Fibroblast of skin of abdomen (primary cell): ENCODE results near the gene IFT27. TPM values are rescaled to one million over a fixed set of nuclear protein-coding genes. Genes with fewer than 3 reads are reported as not detected.

Source experiments
- DNase-seq: peaks from one replicate; pipeline ENCODE4 v3.0.0-alpha.2; 2013
- polyA plus RNA-seq, 2 experiments: library from polyadenylated mRNA; unstranded; fragments of 120-200 nt; gene quantifications; one replicate each; pipeline ENCODE4 v1.2.1, GENCODE V29; 2013; ENCODE audit not compliant: insufficient read length in 2 of 2

The IFT27 gene, protein sequence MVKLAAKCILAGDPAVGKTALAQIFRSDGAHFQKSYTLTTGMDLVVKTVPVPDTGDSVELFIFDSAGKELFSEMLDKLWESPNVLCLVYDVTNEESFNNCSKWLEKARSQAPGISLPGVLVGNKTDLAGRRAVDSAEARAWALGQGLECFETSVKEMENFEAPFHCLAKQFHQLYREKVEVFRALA
- 31.5 TPM for polyA plus RNA-seq (2013, experiment 1 of 2; ENCODE audit: insufficient read length)
- polyA plus RNA-seq (2013, experiment 2 of 2; ENCODE audit: insufficient read length) = 26.9 TPM

DNA sequence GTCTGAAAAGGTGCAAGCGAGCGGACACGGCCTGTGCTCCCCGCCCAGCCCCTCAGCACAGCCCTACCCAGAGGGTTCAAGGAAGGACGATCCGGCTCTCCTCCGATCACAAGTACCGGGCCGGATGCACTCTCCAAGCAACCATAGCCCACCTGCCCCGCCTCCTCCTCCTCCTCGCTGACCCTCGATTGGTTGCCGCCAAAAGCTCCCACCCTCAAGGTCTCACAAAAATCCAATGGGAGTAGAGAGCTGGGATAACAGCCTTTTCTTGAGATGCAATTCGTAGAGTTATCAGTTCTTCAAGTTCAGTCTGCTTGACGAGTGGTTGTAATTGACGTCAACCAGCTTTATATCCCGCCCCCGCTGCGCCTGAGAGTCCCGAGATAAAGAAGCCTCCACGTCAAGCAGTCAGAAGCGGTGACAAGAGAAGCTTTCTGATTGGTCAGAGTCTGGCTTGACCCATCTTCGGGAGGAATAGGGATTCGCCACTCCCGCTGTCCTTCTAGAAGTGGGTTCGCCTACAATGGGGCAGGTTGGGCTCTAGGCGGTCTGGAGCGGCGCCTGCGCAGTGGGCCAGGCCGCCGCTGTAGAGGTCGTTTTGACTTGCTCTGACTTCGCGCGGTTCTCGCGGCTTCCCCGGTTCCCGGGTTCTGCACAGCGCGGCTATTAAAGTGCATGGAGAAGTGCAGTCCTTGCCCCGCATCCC, at the start of gene IFT27:
IFT27 (minus strand) TSS at position 156 of the 706 bp plus-strand sequence. CDS start 412 bp downstream, outside the sequence.
- DNase-seq = peak; percentile 100

DNA sequence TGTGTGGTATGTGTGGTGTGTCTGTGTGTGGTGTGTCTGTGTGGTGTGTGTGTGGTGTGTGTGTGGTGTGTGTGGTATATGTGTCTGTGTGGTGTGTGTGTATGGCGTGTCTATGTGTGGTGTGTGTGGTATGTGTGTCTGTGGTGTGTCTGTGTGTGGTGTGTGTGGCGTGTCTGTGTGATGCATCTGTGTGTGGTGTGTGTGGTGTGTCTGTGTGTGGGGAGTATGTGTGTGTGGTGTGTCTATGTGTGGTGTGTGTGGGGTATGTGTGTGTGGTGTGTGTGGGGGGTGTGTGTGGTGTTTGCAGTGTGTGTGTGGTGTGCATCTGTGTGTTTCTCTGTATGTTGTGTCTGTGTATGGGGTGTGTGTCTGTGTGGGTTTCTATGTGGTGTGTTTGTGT, 48.7 kb upstream of the IFT27 start:
- DNase-seq = no peak

DNA sequence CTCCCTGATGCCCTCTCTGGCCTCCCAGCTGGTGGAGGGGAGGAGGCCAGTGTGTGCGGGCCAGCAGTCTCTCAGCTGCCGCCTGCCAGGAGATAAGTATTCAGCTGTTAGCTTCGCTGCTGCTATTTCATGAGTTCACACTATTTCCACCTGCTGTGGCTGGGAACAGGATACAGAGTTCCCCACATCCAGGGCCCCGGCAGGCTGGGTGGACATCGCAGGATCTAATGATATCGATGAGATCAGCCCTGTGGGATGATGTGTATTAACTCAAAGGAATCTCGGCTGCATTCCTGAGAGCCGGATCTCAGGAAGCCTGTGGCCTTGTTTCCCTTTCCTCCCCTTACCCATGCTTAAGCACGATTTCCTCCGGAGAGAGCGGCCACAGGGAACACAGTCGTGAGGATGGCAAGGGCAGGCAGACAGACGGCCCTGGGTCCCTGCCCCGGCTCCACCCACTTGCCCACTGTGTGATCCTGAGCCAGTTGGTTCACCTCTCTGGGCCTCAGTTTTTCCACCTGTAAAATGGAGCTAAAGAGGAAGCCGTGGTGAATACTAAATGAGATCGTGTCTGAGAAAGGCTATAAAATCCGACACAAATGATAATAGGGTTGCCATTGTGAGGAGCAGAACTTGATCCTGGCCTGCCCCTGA, 47.4 kb upstream of the IFT27 start:
- DNase-seq = no peak

DNA sequence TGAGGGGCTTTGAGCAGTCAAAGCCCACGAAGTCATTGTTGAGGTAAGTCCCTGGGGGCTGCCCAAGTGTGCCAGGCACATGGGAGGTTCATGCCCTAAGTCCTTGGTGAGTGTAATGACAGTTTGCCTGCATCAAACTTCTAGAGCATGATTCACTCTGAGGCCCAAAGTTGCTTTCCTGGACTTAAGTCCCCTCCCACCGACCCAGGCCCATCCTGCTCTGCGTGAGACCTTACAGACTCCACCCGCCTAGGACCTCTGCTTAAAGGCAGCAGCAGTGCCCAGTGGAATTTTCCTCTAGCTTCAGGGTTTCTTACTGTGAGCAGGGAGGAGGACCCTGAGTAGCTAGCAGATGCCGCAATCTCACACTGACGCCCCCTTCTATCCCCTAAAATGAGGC, 46.7 kb upstream of the IFT27 start:
- DNase-seq = no peak

DNA sequence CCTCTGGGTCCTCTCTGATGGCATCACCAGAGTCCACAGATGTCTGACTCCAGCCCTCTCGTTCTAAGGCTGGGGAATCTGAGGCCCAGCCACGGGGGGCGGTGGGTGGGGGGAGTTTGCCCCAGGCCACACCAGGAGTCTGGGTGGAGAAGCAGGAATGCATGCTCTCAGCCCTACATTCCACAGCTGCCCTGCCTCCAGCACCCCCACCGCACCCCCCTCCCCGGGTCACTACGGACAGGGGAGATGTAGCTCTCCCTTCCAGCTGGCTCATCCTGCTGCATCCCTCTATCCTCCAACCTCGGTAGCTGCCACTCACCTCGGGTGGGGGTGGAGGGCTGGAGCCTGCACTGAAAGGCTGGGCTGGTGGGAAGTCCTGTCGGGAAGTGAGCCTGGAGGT, 43.2 kb upstream of the IFT27 start:
- no peak for DNase-seq

DNA sequence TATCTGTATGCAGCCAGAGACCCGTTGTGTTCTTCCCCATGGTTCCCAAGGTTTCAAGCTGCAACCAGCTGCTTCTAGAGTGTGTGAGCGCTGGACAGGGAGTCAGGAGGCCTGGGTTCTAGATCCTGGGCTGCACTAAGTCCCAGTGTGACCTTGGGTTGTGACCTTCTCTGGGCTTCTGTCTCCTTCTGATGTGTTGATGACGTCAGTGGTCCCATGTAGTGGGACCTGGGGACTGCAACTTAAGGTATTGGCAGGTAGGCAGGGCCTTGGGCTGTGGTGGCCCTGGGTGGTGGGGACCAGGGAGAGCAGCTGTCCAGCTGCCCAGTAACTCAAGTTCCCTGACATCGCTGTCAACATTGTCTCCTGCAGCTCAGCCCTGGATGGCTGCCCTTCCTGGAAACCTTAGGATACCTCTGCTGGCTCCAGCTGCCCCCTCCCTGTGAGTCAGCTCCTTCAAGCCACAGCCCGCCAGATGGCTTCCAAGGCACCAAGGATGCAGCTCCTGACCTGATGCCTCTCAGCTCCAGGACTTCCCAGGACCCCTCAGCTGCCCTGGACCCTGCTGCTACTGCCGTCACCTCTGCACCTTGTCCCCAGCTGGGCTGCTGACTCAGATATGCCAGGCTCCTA, 42.2 kb upstream of the IFT27 start:
- no peak for DNase-seq

DNA sequence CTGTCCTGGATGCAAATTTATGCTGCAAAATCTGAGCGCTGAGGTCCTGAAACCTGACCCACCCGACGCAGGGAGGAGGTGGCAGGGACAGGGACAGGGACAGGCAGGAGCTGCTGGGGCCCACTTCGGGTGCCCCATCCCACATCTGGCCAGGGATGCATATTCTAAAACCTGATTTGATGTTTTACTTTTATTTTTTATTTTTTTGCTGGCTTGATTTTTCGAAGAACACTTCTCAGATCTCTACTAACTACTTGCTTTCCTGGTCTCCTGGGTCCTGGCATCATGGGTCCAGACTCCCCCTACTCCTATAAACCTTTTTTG, 41.6 kb upstream of the IFT27 start:
- no peak for DNase-seq

DNA sequence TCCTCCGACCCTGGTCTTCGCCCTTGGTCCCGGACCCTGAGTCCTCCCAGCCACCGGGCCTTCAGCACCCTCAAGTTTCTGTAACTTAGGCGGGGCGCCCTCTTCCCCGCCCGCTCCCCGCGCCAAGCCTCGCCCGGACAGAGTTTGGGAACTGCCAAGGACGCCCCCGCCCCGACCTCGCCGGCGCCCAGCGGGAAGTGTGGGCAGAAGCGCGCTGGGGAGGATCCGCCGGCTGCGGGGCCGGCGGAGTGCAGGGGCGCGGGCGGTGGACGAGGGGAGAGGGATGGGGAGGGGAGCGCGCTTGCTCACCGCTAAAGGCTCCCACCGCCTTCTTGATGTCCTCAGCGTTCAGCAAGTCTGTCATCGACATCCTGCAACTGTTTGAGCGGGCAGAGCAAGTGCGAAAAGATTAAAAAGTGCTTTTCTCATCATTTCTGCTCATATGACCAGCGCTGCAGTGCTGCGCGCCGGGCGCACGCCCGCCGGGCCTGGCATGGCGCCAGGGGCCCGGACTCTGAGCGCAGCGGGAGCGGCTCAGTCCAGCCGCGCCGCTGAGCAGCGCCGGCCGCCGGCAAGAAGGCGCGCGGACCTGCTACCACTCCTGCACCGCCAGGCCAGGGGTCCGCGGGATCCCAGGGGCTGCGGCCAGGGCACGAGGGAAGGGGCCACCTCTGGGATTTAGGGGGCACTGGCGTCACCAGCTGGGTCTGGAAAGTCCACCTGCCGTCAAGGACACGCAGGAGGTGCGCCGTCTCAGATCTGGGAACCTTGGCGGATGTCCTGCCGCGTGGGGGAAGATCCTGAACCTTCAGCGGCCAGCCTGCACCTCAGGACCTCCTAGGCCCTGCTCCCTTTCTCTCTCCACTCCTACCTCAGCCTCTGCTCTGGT, 41.0 kb upstream of the IFT27 start, which contains the start of gene PVALB:
PVALB (minus strand) TSS at position 400 of the 889 bp plus-strand sequence; CDS start at position 370, 30 bp downstream.
- no peak for DNase-seq

DNA sequence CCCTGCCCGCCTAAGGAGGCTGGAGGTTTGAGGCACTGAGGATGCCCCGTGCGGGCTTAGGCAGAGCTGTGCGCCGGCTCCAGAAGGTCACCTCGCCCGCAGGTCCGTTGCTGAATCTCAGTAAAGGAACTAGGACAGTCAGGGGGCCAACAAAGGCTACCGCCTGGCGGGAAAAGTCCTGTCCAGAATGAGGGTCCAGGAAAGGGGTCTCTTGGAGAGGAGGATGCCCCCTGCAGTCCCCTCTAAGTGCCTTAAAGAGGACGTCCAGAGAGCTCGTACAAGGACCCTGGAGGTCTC, 40.4 kb upstream of the IFT27 start:
- no peak for DNase-seq

DNA sequence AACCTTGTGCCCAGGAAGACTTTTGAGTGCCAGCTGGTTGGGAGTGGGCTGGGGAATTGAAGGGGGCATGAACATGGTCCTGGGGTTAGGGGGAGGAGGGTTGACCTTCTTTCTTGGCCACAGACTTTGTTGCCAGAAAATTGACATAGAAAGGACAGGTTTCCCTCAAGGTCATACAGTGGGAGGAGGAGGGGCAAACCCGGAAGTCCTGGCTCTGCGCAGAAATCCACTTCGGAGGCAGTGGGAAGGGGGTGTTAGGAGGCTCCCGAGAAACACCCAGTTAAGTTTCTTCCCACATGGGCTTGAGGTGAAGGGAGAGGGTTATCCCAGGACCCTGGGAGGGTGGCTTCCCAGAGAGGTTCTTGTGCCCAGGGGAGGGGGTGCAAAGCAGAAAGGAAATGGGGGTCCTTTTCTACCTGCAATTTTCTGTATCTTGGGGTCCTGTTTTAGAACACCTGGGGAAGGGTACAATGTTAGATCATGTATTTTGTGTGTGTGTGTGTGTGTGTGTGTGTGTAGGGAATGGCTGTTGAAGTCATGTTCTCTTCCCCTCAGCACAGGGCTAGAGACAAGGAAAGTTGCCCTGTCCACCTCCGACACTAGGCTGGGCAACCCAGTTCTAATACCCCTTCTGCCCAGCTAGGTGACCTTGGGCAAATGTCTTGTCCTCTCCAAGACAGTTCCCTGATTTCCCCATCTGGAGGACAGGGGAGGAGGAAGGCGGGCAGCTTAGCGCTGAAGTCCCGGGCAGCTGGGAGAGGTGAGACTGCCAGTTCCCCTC, 39.8 kb upstream of the IFT27 start:
- DNase-seq = no peak

DNA sequence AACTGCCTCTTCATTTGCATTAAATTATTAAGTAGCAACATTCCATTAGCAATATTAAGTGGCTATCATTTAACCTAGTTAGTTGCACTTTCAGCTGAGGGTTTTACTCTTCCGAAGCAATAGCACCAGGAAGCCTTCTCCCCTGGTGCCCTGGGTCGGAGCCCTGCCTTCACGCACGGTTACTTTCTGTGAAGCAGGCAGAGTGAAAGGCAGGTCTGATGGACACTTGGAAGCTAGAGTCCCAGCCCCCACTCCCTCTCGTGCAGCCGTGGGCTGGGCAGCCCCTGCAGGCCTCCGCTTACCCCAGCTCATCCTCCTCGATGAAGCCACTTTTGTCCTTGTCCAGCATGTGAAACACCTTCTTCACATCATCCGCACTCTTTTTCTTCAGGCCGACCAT, 38.9 kb upstream of the IFT27 start:
- DNase-seq = no peak

DNA sequence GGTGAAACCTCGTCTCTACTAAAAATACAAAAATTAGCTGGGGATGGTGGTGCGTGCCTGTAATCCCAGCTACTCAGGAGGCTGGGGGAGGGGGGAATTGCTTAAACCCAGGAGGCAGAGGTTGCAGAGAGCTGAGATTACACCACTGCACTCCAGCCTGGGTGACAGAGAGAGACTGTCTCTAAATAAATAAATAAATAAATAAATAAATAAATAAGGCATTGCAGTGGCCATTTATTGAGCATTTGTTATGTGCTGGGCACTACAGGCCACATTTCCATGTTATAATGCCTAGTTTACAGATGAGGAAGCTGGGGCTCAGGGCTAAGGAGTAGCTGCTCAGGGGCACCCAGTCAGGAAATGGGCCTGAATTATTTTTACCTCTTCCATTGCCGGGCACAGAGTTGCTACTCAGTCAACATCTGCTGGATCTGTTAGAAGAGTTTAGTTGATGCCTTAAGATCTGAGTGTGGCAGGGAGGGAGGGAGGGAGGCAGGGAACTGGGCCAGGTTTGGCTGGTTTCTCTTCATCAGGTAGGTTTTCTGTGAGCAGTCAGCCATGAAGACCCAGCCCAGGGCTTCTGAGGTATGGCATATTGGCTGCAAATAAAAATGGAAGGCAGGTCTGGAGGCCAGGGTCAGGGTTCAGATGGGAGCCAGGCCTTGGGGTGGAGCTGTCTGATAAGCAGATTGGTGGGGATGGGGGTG, 35.3 kb upstream of the IFT27 start:
- DNase-seq = no peak

DNA sequence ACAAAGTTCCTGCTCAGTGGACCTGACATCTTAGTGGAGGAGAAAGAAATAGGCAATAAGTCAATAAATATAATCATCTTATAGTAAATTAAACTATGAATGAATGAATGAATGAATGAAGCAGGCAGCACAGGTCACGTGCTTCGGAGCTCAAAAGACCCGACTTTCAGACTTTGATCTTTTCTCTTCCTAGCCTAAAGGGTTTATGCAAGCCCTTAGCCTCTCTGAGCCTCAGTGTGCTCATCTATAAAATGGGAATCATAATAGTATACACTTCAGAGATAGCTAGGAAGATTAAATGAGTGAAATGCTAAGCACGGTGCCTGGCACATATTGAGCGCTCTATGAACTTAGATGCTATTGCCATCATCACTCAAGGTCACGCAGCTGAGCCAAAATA, 33.4 kb upstream of the IFT27 start:
- no peak for DNase-seq

DNA sequence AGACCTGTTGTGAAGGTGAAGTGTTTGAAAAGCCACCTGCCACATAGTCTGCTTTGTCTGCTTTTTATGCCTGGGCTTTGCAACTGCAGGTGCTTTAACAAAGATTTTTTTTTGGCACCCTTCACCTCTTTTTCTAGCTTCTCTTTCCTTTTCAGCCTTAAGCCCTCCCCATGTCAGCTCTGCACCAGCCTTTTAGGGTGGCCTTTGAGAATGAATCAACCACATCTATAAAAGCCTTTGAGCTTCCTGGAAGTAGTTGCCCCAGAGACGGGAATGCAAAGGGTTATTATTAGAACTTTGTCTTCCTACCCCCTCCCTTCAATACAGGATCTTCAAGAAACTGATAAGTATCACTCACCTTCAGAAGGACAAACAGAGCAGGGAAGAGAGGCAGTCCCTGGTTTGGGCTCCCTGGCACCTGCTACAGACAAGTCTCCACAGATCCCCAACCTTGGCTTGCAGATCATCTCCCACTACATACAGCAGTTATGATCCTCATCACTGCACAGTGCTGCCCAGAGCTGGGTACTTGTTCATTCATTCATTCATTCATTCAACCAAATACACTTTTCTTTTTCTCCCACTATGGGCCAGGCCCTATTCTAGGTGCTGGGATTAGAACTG, 32.9 kb upstream of the IFT27 start:
- DNase-seq = no peak

DNA sequence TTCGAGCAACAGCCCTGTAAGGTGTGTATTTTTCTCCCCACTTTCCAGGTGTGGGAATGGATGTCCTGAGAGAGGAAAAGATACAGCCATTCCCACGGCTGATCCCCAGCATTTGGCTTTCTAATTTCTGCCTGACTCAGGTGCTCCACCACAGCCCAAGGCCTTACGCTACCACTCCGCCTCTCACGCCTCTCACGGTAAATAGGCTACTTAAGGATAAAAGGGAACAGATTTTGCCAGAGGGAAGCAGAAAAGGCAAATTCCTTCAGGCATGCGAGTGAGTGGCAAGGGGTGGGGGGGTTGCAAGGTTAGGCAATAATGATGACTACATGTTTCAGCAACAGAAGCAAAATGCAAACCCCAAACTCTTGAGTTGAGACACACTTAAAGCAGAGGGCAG, 31.7 kb upstream of the IFT27 start:
- DNase-seq = no peak

DNA sequence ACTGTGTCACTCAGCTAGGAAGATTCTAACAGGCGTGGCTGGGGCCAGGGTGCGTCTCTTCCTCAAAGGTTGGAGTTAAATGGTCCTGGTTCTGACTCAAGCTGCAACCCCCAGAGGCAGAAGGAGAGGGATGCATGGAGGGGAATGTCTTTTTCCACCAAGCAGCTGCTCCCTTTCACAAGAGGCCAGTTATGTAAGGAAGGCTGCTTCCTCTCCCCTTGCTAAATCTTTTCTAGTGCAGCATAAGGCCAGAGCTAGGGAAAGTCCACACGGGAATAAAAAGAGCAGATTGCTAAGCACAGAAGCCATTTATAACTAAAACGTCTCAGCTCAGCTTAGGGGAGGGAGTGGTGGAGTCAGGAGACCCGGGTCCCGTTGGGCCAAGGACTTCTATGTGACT, 30.9 kb upstream of the IFT27 start:
- DNase-seq = no peak

DNA sequence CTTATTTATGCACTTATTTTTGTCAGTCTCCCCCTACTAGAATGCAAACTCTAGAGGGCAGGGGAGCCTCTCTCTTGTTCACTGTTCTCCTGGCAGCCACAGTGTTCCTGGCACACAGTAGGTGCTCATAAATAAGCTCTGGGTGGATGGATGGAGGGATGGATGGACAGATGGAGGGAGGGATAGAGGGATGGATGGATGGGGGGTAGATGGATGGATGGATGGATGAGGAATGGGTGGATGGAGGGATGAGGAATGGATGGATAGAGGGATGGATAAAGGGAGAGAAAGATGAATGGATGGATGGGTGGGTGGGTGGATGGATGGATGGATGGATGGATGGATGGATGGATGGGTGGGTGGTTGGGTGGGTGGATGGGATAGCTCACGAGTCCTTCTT, 27.4 kb upstream of the IFT27 start:
- DNase-seq = no peak

DNA sequence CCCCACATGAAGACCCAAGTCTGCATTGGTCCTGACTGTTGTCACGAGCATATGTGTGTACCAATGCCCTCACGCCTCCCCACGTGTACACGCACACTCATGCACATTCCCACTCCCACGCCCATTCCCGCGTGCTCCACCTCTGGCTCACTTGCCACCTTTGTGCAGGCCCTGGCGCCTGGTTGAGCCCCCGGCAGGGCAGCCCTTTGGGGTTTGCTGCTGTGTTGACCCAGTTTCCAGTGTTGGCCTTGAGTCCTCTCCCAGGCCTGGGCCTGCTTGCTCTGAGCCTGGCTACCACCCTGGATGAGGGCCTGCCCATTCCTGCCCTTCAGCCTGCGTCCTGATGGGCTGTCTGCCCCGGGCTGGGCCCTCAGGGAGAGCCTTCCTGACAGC, 22.8 kb upstream of the IFT27 start:
- no peak for DNase-seq

DNA sequence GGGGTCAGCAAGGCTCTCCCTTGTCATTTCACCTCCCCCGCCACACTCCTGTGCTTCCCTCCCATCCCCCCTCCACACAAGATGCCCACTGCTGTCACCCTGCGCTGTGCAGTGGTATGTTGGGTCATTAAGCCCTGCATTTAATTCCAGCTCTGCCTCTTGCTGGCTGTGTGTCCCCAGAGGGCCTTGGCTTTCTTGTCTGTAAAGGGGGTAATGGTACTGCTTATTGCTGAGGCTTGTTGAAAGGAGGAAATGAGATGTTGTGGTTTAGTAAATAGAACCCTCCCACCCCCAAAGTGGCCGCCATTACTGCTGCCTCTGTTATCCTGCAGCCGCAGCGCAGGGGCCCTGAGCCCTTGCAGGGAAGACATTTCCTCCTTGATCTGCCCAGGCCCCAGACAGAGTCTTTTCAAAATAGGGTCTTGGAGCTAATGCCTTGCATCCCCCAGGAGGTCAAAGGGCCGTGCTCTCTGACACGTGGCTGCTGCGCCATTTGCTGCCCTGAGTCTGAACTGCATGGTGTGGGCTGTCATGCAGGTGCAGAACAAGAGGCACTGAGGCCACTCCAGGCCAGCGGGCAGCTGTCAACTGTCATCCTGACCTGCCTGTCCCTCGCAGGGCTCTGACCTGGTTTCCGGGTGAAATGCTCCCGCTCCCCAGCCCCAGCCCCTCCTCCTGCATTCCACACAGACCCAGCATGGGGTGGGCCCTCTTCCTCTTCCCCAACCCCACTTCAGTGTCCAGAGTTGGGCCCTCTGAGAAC, 22.2 kb upstream of the IFT27 start:
- no peak for DNase-seq

DNA sequence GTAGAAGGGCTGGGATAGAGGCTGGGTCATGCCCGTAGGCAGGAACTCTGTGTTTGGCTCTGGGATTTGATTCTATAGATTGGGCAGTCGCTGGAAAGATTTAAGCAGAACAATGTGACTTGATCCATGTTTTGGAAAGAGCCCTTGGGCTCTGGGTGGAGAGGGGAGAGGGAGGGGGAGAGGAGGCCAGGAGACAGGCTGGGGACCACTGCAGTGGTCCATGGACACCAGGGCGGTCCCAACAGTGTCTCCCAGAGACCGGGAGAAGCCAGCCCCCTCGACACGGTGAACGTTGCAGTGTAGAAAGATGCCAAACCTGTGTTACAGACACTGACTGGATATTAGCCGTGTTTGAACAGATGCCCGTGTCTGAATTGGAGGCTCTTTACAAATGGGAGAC, 21.5 kb upstream of the IFT27 start:
- DNase-seq = no peak
